ENCODE measurements around the gene CDON.
"Not testable (repeated sequence)": the region's sequence is repeated elsewhere in the genome, so short reads cannot be mapped to it uniquely, and the experiment has no call there.

CDON gene

GRCh38 chr11:126008956-126009355 is 53.7 kb downstream of the CDON start:
- no peak overlapping the region for H3K4me3 ChIP-seq
- H3K27ac ChIP-seq: no peak overlapping the region

- H3K4me3 ChIP-seq: no peak overlapping the region
- no peak overlapping the region for H3K27ac ChIP-seq
These were observed 55.4 kb downstream of the CDON start for GRCh38 chr11:126007238-126007637.

GRCh38 chr11:126006068-126006467 is 56.6 kb downstream of the CDON start:
- H3K27ac ChIP-seq: no peak overlapping the region
- H3K4me3 ChIP-seq: no peak overlapping the region

GRCh38 chr11:126002181-126002580 is 60.5 kb downstream of the CDON start:
- Histone ChIP-seq H3K4me3 (no peak overlapping the region), H3K27ac (no peak overlapping the region)

- no peak overlapping the region for H3K4me3 ChIP-seq
- peak overlapping the region in 1 of 21 experiments; percentile 21 for H3K27ac ChIP-seq
These were observed 63.3 kb downstream of the CDON start for GRCh38 chr11:125999234-125999880.

- Histone ChIP-seq H3K27ac (peak overlapping the region in 2 of 21 experiments; percentile 23 to 28), H3K4me3 (no peak overlapping the region)
These were observed 64.4 kb downstream of the CDON start for GRCh38 chr11:125998267-125998666.

- Histone ChIP-seq H3K27ac (no peak overlapping the region), H3K4me3 (no peak overlapping the region)
These were observed 67.4 kb downstream of the CDON start for GRCh38 chr11:125995313-125995712.

GRCh38 chr11:125994509-125994908 is 68.2 kb downstream of the CDON start:
- H3K27ac ChIP-seq: no peak overlapping the region
- H3K4me3 ChIP-seq: no peak overlapping the region

GRCh38 chr11:125992893-125993292 is 69.8 kb downstream of the CDON start:
- H3K4me3 ChIP-seq: no peak overlapping the region

GRCh38 chr11:125990244-125990643 is 72.4 kb downstream of the CDON start:
- Histone ChIP-seq H3K4me3 (no peak overlapping the region), H3K27ac (no peak overlapping the region)

More at GRCh38 chr11:125992893-125993292, 69.8 kb downstream of the CDON start:
- H3K27ac ChIP-seq: no peak overlapping the region

GRCh38 chr11:125987066-125987641 is 75.5 kb downstream of the CDON start:
- Histone ChIP-seq H3K27ac (no peak overlapping the region), H3K4me3 (no peak overlapping the region)

- not testable (repeated sequence) for H3K4me3 ChIP-seq, H3K27ac ChIP-seq
These were observed 76.7 kb downstream of the CDON start for GRCh38 chr11:125985956-125986355.

- Histone ChIP-seq H3K27ac (no peak overlapping the region), H3K4me3 (no peak overlapping the region)
These were observed 80.3 kb downstream of the CDON start for GRCh38 chr11:125982348-125982730.

- H3K4me3 ChIP-seq: no peak overlapping the region
- no peak overlapping the region for H3K27ac ChIP-seq
These were observed 82.2 kb downstream of the CDON start for GRCh38 chr11:125980436-125980835.

- Histone ChIP-seq H3K4me3 (no peak overlapping the region), H3K27ac (no peak overlapping the region)
These were observed 83.2 kb downstream of the CDON start for GRCh38 chr11:125979511-125979910.

- no peak overlapping the region for H3K4me3 ChIP-seq
- no peak overlapping the region for H3K27ac ChIP-seq
These were observed 83.8 kb downstream of the CDON start for GRCh38 chr11:125978778-125979407.

- H3K27ac ChIP-seq: no peak overlapping the region
- H3K4me3 ChIP-seq: no peak overlapping the region
These were observed 84.4 kb downstream of the CDON start for GRCh38 chr11:125978181-125978716.

GRCh38 chr11:125977333-125977732 is 85.3 kb downstream of the CDON start:
- H3K4me3 ChIP-seq: no peak overlapping the region
- no peak overlapping the region for H3K27ac ChIP-seq

- no peak overlapping the region for H3K27ac ChIP-seq
- H3K4me3 ChIP-seq: no peak overlapping the region
These were observed 86.5 kb downstream of the CDON start for GRCh38 chr11:125976156-125976555.

- H3K4me3 ChIP-seq: no peak overlapping the region
- no peak overlapping the region for H3K27ac ChIP-seq
These were observed 87.0 kb downstream of the CDON start for GRCh38 chr11:125975634-125976033.

- no peak overlapping the region for H3K27ac ChIP-seq
- no peak overlapping the region for H3K4me3 ChIP-seq
These were observed 88.4 kb downstream of the CDON start for GRCh38 chr11:125974284-125974683.
